GM12865 (cell line): ENCODE measurements around the gene LRRC26.

Experiments
- DNase-seq: peaks from one replicate; pipeline ENCODE4 v3.0.0; 2010; ENCODE audit warnings: low read depth
- H3K4me3 ChIP-seq: 2 replicates; pipeline ENCODE4 v1.5.1; 2011; ENCODE audit warnings: mild to moderate bottlenecking, low read depth, low read length, control low read depth
- TF ChIP-seq, protein P1 (sequence below): IDR thresholded peaks from 2 replicates; pipeline ENCODE4 v1.5.1; 2011; ENCODE audit warnings: low read length, control low read depth, low read depth, inconsistent platforms; ENCODE audit not compliant: insufficient read depth; ENCODE audit errors: missing control alignments

LRRC26 gene

DNA sequence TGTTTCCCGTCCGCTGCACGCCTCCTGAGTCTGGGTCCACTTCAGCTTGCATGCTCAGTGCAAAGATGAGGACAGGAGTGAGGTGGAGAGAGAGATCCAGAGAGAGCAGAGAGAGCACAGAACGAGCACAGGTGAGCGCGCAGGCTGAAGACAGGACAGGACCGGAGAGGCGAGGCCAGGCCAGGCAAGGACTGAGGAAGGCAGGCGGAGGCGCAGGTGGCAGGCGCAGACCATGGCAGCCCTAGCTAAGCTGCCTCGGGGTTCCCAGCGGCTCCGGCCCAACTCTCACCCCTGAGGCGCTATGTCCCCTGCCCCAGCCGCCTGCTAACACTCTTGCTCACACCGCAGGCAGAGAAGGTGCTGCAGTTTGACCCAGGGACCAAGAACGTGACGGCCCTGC, 21.2 kb downstream of the LRRC26 start:
- DNase-seq: no peak
- no peak overlapping the region for H3K4me3 ChIP-seq
- TF ChIP-seq, protein P1, sequence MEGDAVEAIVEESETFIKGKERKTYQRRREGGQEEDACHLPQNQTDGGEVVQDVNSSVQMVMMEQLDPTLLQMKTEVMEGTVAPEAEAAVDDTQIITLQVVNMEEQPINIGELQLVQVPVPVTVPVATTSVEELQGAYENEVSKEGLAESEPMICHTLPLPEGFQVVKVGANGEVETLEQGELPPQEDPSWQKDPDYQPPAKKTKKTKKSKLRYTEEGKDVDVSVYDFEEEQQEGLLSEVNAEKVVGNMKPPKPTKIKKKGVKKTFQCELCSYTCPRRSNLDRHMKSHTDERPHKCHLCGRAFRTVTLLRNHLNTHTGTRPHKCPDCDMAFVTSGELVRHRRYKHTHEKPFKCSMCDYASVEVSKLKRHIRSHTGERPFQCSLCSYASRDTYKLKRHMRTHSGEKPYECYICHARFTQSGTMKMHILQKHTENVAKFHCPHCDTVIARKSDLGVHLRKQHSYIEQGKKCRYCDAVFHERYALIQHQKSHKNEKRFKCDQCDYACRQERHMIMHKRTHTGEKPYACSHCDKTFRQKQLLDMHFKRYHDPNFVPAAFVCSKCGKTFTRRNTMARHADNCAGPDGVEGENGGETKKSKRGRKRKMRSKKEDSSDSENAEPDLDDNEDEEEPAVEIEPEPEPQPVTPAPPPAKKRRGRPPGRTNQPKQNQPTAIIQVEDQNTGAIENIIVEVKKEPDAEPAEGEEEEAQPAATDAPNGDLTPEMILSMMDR: no peak

DNA sequence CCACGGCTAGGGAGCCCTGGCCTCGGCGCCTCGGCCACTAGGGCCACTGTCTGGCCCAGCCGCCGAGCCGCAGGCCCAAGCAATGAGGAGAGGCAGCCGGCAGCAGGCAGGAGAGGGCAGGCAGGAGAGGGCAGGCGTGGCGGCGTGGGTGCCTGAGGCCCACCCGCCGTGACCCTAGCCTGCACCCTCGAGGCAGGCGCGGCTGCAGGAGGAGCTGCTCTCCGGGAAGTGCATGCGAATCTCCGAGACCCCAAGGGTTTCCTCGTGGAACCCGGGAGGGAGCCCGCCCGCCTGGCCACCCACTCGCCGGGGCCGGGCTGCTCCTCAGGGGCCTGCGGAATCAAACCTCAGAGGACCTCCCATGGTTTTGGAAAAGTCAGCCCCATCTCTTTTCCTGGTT, 21.6 kb downstream of the LRRC26 start:
- no peak for DNase-seq
- TF ChIP-seq, protein P1: no peak
- no peak overlapping the region for H3K4me3 ChIP-seq

DNA sequence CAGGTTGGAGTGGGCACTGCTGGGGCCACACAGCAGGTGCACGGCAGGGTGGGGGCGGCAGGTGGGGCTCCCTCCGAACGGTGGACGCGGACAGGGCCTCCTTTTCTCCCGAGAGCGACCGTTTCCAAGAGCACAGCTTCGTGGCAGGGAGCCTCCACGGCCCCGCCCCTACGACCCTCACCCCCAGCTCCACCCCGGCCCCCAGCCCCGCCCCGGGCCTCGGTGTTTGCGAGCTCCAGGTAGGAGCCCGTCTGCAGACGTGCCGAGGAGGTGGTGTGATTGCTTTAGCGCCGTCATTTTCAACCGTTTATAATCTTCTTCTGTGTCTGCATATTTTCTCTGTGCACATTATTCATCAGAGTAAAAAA, 22.1 kb downstream of the LRRC26 start:
- H3K4me3 ChIP-seq: no peak overlapping the region
- TF ChIP-seq, protein P1: no peak
- no peak for DNase-seq

DNA sequence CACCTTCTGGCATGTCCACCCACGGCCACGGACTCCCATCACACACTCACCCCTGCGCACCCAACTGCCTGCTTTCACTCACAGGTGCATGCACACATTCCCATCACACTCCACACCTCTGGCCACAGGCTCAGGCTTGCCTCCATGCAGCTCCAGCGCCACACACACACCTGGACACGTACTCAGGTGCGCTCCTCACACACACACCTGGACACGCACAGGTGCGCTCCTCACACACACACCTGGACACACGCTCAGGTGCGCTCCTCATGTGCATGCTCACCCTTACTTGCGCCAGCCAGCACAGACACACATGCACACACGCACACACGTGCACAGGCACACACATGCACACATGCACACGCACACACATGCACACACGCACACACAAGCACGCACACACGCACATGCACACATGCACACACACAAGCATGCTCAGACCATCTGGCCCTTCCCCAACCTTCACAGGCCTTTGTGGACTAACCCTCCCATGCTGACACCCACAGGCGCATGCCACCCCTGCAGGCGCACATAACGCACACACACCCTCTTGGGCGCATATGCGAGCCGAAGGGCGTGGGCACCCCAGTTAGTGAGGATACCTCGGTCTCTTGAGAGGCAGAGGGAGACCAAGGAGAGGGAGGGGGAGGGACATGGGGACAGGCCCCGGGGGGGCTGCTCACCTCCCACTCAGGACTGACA, 22.6 kb downstream of the LRRC26 start:
- TF ChIP-seq, protein P1: no peak
- DNase-seq: no peak

DNA sequence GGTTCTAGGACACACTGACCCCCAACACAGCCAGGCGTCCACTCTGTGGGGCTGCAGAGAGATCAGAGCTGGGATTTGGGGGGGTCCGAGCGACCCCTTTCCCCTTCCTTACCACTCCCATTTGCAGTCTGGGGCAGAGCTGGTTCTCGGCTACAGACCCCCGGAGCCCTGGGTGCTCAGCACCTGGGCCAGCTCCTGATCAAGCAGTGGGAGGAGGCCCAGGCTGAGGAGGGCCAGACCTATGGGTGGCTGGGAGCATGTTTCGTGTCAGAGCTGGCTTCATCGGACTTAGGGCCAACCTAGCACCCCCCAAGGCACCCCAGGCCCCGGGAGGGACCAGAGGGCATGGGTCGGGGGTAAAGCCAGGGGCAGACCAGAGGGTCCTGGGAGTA, 23.3 kb downstream of the LRRC26 start:
- TF ChIP-seq, protein P1: no peak
- DNase-seq: no peak
- no peak overlapping the region for H3K4me3 ChIP-seq

More for the DNA sequence above, 22.6 kb downstream of the LRRC26 start:
- H3K4me3 ChIP-seq: no peak overlapping the region

DNA sequence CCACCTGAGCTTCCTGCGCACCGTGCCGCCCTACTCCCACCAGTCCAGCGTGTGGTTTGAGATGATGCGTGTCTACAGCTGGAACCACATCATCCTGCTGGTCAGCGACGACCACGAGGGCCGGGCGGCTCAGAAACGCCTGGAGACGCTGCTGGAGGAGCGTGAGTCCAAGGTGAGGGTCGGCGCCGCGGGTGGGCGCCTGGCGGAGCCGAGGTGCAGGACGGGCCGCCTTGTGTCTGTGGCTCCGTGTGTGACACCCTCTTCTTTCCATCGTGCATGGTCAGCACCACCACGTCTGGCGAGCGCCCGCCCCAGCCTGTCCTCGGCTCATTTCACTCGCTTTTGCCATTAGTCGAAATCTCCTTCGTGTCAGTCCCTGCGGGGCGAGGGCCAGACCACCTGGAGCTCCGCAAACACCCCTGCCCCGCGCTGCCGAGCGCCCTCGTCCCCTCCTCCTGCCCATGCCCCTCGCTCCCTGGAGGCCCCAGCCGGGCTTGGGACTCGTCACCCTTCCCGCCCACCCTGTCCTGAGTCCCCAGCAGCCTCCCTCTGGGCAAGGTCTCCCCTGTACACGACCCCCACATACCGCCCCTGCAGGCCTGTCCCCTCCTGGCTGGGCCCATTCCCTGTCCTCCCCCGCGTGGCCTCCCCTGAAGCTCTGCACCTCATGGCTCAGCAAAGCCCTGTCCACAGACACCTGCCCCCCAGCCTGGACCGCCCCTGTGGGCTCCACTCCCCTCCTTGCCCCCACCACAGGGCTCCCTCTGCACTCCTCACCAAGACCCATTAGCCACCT, 23.9 kb downstream of the LRRC26 start:
- TF ChIP-seq, protein P1: no peak
- no peak for DNase-seq

More for the DNA sequence above, 23.9 kb downstream of the LRRC26 start:
- no peak overlapping the region for H3K4me3 ChIP-seq
